Sigmoid colon (tissue), 7 donors: ENCODE results near the gene PPIL6. TPM values are rescaled to one million over a fixed set of nuclear protein-coding genes. Genes with fewer than 3 reads are reported as not detected.

Experiments used
- DNase-seq: peaks from one replicate; pipeline ENCODE4 v3.0.0-alpha.2; 2019
- H3K27ac ChIP-seq, 4 donors: fragments of 200-600 bp; sonication (generic); one replicate each; pipeline ENCODE4 v1.5.1; 2016 to 2019; ENCODE audit warnings: mild to moderate bottlenecking in 1 of 4
- H3K27me3 ChIP-seq, 3 donors: fragments of 200-600 bp; sonication (generic); one replicate each; pipeline ENCODE4 v1.5.1; 2019; ENCODE audit warnings: mild to moderate bottlenecking in 1 of 3
- H3K36me3 ChIP-seq, 4 donors: fragments of 200-600 bp; sonication (generic); one replicate each; pipeline ENCODE4 v1.5.1; 2016 to 2019
- H3K4me1 ChIP-seq, 4 donors: fragments of 200-600 bp; sonication (generic); one replicate each; pipeline ENCODE4 v1.5.1; 2017 to 2019
- H3K4me3 ChIP-seq, 4 donors: fragments of 200-600 bp; sonication (generic); one replicate each; pipeline ENCODE4 v1.5.1; 2017 to 2019; ENCODE audit warnings: mild to moderate bottlenecking in 2 of 4, moderate library complexity in 1 of 4
- H3K9me3 ChIP-seq, 4 donors: fragments of 200-600 bp in 3 of 4; sonication (generic) in 3 of 4; one replicate each; pipeline versions ENCODE4 v1.5.1 to v1.6.1; 2013 to 2019
- CTCF ChIP-seq, 4 experiments: fragments of 450-650 bp in 3 of 4; fragments of 200-600 bp in 1 of 4; IDR thresholded peaks; one replicate each; pipeline ENCODE4 v1.5.1; 2016 to 2019; ENCODE audit warnings: antibody characterized with exemption in 4 of 4, mild to moderate bottlenecking in 3 of 4, moderate library complexity in 2 of 4
- EP300 ChIP-seq, 4 donors: sonication (generic); formaldehyde crosslinking; IDR thresholded peaks; one replicate each; pipeline ENCODE4 v1.6.1; 2017; ENCODE audit warnings: antibody characterized with exemption in 4 of 4
- POLR2A ChIP-seq, 2 donors: fragments of 450-650 bp; IDR thresholded peaks; one replicate each; pipeline ENCODE4 v1.6.1; 2016; ENCODE audit warnings: antibody characterized with exemption in 2 of 2, mild to moderate bottlenecking in 2 of 2, moderate library complexity in 2 of 2
- POLR2AphosphoS5 ChIP-seq, 4 donors: sonication (generic); formaldehyde crosslinking; IDR thresholded peaks; one replicate each; pipeline ENCODE4 v1.6.1; 2017; ENCODE audit warnings: antibody characterized with exemption in 4 of 4
- WGBS, 2 donors: extraction: QIAGEN DNeasy Blood & Tissue Kit; methylation state at CpG; one replicate each; pipeline ENCODE4 v1.1.7; 2013; 5-methylcytosine and 5-hydroxymethylcytosine counted together
- intact Hi-C: fragments of 100-400 bp; cut with DNase I; formaldehyde crosslinking; loops from one replicate; pipeline ENCODE4 v1.15.1; 2023
- polyA plus RNA-seq, 3 donors: library from polyadenylated mRNA; stranded (reverse); fragments of 200-250 nt; gene quantifications; one replicate each; pipeline ENCODE4 v1.2.3, GENCODE V29; 2013
- total RNA-seq, 4 donors: library from RNA; depleted of rRNA; stranded (reverse); fragments of >200 nt; gene quantifications; one replicate each; pipeline ENCODE4 v1.1.0, GENCODE V29; 2016
- donor health status: healthy with polysubstance abuse.
- donor health status: Bipolar disorder and iron deficiency.
- donor health status: healthy.

Gene PPIL6
- total and polyA plus RNA-seq, 7 donors = 0.44 to 10.2 (median 1.4) TPM

- Histone ChIP-seq H3K27me3 (no peaks in the 10 kb centered on the region), H3K9me3 (no peaks in the 10 kb centered on the region), H3K36me3 (peaks cover 0 to 3% (median 0%) of the 10 kb centered on the region in 4 donors), H3K4me3 (peak overlapping the region; percentile 70 to 99 (median 92)), H3K27ac (peak overlapping the region; percentile 93 to 100 (median 99)), H3K4me1 (peaks cover 0 to 39% (median 30%) of the 10 kb centered on the region in 4 donors)
- intact Hi-C loops = loop anchor here (1.0 to 10.0 kb wide), 6 partner anchors 57 to 1889 kb away; partner anchors contain the start of genes PPIL6, SESN1, SMPD2 and SOBP
- TF ChIP-seq CTCF (IDR thresholded peaks at IDR 0.05) = peak in 1 of 4 experiments; percentile 3
- no peak for TF ChIP-seq POLR2A (IDR thresholded peaks at IDR 0.05)
- 5 to 19% methylated on average over 5 of the region's 5 CpGs for WGBS, 2 donors
- DNase-seq = no peak
These were observed 56.9 kb downstream of the PPIL6 start for GRCh38 chr6:109383438-109383940.

- Histone ChIP-seq H3K4me1 (peaks cover 0 to 41% (median 30%) of the 10 kb centered on the region in 4 donors), H3K27ac (peak overlapping the region; percentile 93 to 100 (median 99)), H3K4me3 (peak overlapping the region; percentile 70 to 99 (median 92)), H3K9me3 (no peaks in the 10 kb centered on the region), H3K27me3 (no peaks in the 10 kb centered on the region), H3K36me3 (peaks cover 0 to 4% (median 0%) of the 10 kb centered on the region in 4 donors)
- 0% methylated on average over 42 of the region's 42 CpGs for WGBS, 2 donors
- intact Hi-C loops = loop anchor here (1.0 to 10.0 kb wide), 7 partner anchors 57 to 1888 kb away; partner anchors contain the start of genes PPIL6, SESN1, SMPD2 and SOBP
- TF ChIP-seq EP300 (IDR thresholded peaks at IDR 0.05) = peak in 1 of 4 donors; percentile 1
- TF ChIP-seq POLR2AphosphoS5 (IDR thresholded peaks at IDR 0.05) = peak in 3 of 4 donors; percentile 51 to 63 (median 60)
- TF ChIP-seq CTCF (IDR thresholded peaks at IDR 0.05) = peak in 3 of 4 experiments; percentile 23 to 41 (median 38)
- peak; percentile 4 to 14 for TF ChIP-seq POLR2A (IDR thresholded peaks at IDR 0.05)
- DNase-seq = peak; percentile 96
These were observed 57.6 kb downstream of the PPIL6 start for GRCh38 chr6:109382576-109383437.

- intact Hi-C loops = loop anchor here (1.0 to 10.0 kb wide), 5 partner anchors 101 to 1887 kb away; partner anchors contain the start of genes SESN1, SOBP and ZBTB24
- peaks cover 0 to 41% (median 31%) of the 10 kb centered on the region in 4 donors for H3K4me1 ChIP-seq
- peak; percentile 97 for DNase-seq
- 0 to 1% methylated on average over 93 of the region's 93 CpGs for WGBS, 2 donors
- peaks cover 0 to 12% (median 7%) of the 10 kb centered on the region in 4 donors for H3K36me3 ChIP-seq
- TF ChIP-seq EP300 (IDR thresholded peaks at IDR 0.05) (peak in 1 of 4 donors; percentile 21), POLR2A (IDR thresholded peaks at IDR 0.05) (peak; percentile 93 to 98), POLR2AphosphoS5 (IDR thresholded peaks at IDR 0.05) (peak; percentile 98 to 99 (median 99)), CTCF (IDR thresholded peaks at IDR 0.05) (no peak)
- H3K27ac ChIP-seq = peak within 1 kb of the TSS; percentile 93 to 100 (median 99)
- no peaks in the 10 kb centered on the region for H3K27me3 ChIP-seq
- H3K9me3 ChIP-seq = no peaks in the 10 kb centered on the region
- H3K4me3 ChIP-seq = peak within 1 kb of the TSS; percentile 70 to 99 (median 92)
These were observed 58.5 kb downstream of the PPIL6 start, which contains the start of gene CD164 for GRCh38 chr6:109381747-109382575. CD164 (minus strand) TSS chr6:109382467; CDS start chr6:109382378, 89 bp downstream.

- Histone ChIP-seq H3K4me3 (peak overlapping the region; percentile 70 to 99 (median 92)), H3K27me3 (no peaks in the 10 kb centered on the region), H3K27ac (peak overlapping the region; percentile 93 to 100 (median 99)), H3K9me3 (no peaks in the 10 kb centered on the region), H3K36me3 (peaks cover 0 to 20% (median 12%) of the 10 kb centered on the region in 4 donors), H3K4me1 (peaks cover 0 to 41% (median 32%) of the 10 kb centered on the region in 4 donors)
- TF ChIP-seq POLR2AphosphoS5 (IDR thresholded peaks at IDR 0.05) = peak in 1 of 4 donors; percentile 4
- TF ChIP-seq POLR2A (IDR thresholded peaks at IDR 0.05) = no peak
- intact Hi-C loops = loop anchor here (5.0 to 10.0 kb wide), 4 partner anchors 129 to 1886 kb away; partner anchors contain the start of genes SESN1 and SOBP
- 0 to 1% methylated on average over 25 of the region's 25 CpGs for WGBS, 2 donors
- no peak for DNase-seq
These were observed 59.2 kb downstream of the PPIL6 start for GRCh38 chr6:109381061-109381746.
